NK-92 (cell line): Measurements from ENCODE around the gene SLIT3.

Experiments
- DNase-seq: peaks from one replicate; lab custom pipeline; 2025; ENCODE audit not compliant: unreplicated experiment; lab: John Stamatoyannopoulos, UW

The SLIT3 gene

GRCh38 chr5:169085636-169086035 lies 215.3 kb downstream of the SLIT3 start:
- DNase-seq: no peak

GRCh38 chr5:169085212-169085611 lies 215.7 kb downstream of the SLIT3 start:
- DNase-seq: no peak

- DNase-seq: no peak
Observed at GRCh38 chr5:169084775-169085174, 216.2 kb downstream of the SLIT3 start.

GRCh38 chr5:169083394-169084018 lies 217.4 kb downstream of the SLIT3 start:
- DNase-seq: no peak

GRCh38 chr5:169081000-169081724 lies 219.8 kb downstream of the SLIT3 start:
- DNase-seq: no peak

DNA sequence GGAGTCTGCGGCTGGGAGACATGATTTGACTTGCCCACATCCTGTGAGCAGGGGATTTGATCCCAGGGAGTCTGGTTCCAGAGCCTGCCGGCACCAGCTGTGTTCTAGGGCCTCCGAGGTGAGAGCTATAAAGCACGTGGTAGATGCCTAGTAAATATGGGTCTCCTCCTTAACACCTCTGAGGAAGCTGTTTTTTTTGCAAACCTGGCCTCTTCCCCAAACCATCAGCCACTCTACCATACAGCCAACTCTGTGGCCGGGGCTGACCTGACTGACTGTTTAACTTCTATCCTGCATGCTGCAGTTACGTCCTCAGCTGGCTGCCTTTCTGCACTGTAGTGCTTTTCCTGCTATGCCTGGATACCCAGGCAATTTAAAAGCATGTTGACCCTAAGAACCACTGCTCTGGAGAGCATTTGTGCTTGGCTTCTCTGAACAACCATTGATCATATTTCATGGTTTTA lies 220.5 kb downstream of the SLIT3 start:
- no peak for DNase-seq

DNA sequence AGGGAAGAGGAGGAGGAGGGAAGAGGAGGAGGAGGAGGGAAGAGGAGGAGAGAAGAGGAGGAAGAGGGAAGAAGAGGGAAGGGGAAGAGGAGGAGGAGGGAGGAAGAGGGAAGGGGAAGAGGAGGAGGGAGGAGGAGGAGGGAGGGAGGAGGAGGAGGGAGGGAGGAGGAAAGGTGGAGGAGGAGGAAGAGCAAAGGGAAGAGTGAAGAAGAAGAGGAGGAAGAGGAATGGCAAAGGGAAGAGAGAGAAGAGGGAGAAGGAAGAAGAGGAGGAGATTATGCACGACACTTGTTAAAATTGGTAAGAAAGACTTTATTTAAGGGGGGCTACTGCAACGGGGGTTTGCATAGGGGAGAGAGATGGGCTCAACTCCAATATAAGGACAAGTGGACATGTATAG lies 221.2 kb downstream of the SLIT3 start:
- DNase-seq: no peak

DNA sequence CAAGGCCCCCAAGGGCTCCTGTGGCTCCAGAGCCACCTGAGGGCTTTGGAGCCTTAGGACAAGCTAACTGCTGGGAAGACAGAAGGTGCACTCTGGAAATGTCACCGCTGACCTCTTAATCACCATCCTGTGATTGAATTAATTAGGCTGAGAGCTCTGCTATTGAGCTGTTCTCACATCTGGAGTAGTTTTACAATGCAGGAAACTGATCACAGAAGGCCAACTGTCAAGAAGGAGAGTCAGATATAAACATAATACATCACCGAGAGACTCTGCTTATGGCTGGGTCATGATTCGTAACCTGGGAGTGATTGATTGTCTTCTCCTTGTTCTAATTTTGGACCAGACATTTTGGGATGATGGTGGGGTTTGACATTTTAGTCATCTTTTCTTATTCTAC lies 226.1 kb downstream of the SLIT3 start:
- no peak for DNase-seq

DNA sequence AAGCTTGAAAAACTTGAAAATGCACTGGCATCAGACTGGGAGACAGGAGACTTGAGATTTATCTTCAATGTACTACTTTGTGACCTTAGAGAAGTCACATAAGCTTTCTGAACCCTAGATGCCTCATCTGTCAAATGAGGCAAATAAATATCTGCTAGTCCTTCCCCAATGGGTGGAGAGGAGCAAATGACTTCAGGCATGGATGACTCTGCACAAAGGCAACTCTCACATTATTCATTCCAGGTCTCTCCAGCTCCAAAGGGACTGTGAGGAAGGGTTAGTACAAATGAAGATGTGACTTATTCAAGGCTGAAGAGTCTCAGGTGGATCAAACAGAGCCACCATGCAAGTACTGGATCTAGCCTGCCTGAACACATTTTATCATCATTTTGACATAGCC lies 228.7 kb downstream of the SLIT3 start:
- DNase-seq: no peak

- DNase-seq: no peak
Observed at GRCh38 chr5:169070413-169070812, 230.5 kb downstream of the SLIT3 start.

GRCh38 chr5:169067751-169068173 lies 233.2 kb downstream of the SLIT3 start:
- no peak for DNase-seq

DNA sequence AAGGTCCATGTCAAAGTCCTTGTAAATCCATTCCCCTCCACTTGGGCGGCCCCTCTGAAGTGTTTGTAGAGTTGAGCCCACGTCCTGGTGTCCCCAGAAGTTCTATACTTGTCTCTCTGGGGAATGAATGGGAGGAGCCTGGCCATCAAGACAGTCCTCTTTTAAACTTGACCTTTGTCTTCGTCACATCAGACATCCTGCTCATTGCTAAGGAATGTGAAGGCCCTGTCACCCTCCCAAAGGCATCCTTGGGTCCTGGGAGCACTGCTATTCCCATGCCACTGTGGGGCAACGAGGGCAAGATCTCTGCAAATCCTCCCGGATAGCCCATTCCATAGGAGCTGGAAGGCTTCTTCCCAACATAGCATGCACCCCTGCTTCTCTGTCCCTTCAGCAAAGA lies 235.5 kb downstream of the SLIT3 start:
- DNase-seq: no peak

- no peak for DNase-seq
Observed at GRCh38 chr5:169064093-169064492, 236.8 kb downstream of the SLIT3 start.

DNA sequence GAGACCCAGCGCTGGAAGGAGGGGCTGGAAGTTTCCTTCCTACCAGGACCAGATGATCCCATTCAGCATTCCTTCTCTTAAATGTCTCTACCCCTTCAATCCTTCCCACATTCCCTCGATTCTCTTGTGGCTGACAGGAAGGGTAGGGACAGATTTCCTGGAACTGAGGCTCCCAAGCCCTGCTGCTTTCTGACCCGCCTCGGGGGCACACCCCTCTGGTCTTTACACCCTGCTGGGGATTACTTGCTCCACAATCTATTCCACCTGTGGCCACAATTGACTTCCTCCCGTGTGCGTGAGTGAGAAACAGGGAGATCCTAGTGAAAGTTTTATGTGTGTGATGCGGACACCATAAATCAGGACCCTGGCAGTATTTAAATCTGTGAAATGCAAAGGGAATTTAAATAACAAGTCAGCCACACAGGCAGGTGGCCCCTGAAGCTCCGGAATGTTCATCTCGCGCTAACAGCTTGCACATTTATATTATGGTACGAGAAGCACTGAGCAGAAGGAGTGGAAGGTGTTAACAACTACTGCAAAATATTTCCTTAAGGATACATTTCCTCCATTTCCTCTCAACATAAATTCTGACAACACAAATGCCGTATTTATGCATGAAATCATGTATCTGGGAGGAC lies 237.5 kb downstream of the SLIT3 start:
- no peak for DNase-seq

DNA sequence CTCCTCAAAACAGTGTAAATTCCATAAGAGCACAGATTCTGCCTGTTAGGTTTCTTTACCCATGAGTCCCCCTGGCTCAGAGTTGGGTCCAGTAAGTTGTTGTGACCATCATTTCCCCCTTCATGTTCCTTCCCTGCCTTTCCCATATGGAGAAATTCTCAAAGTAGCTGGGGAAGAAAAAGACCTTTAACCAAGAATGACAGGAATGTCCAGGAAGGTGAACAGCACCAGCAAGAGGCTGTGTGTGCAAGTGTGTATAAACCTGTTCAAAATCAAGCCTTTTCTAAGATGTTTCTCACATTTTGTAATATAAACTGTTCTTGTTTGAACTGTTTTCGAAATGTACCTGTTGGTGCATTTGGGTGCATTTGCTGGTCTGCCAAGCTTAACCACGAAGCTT lies 238.2 kb downstream of the SLIT3 start:
- no peak for DNase-seq

GRCh38 chr5:169054506-169054905 lies 246.4 kb downstream of the SLIT3 start:
- DNase-seq: no peak

DNA sequence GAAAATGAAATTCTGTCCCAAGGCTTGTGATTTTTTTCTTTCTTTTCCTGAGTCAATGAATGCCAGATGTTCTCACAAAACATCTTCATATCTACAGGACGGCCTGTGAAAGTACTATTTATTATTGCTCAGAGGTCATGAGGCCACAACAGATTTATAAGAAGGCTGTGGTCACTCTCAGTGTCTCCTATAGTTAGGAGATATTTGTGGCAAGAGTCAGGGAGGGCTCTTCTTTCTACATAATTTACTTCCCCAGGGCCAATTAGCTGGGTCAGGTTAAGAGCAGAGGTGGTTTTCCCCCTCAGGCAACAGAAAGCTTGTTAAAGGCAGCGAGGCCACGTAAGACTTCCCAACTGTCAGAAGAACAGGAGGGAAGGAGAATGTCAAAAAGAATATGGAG lies 248.7 kb downstream of the SLIT3 start:
- DNase-seq: no peak

DNA sequence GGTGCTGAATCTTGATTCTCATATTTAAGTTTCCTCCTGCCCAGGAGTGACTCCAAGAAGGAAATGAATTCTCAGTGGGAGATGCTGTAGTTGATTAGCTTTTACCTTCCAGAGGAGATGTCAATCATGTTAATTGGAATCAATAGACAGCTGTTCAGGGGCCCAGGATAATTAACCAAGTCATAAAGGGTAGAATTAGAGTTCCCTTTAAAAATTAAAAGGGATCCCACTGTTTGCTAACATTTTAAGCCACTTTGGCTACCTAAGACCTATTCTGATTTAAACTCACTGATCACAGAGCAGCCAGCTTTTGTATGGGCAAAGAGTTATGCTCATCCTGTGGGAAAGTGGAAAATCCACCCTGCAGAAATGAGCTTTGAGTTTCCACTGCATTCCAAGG lies 249.6 kb downstream of the SLIT3 start:
- DNase-seq: no peak

DNA sequence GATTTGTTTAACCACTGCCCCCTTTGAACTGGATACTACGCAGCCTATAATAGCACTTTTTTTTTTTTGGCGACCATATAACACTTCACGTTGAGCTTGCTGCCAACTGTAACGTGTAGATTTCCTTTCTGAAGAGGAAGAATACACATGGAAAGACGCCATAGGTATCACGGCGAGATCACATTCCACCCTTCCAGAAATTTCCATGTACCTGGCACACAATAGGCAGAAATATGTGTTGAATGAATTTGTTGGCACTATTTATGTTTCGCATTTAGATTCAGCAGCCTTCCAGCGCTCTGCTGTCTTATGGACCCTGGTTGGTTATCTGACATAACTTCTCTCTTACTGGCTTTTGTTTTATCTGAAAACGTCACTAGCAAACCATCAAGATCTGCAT lies 250.3 kb downstream of the SLIT3 start:
- DNase-seq: no peak

DNA sequence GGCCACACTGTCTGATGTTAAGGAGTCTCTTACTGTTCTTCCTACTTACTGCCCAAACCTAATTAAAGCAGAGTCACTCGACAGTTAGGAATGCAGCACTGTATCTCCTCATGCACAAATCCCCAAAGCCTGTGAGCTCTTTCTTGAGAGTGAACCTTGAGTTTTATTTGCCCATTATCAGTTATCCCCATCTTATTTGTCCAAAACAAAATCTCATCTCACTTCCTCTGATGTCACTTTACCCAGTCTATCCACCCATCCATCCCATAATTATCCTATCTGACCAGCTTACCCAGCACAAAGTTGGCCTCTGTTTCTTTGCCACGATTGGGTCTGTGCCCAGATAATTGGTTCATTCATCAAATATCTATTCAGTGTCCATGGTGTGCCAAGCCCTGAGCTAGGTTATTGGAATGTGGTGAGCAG lies 250.8 kb downstream of the SLIT3 start:
- DNase-seq: no peak

DNA sequence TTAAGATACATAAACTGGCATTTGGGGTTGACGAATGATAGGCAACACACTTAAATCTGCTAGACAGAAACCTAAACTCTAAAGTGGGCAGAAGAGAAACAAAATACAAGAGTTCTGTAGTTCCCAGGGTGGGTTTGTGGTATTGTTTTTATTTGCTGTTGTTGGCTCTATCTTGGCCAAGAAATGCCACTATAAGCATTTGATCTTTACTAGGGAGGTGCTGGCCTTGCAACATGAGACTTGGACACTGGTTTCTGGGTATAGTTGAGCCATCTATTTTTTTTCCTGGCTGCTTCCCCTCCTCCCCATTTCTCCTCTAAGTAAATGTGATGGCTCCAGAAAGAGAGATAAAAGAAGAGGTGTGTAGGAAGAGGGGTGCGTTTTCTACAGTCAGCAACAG lies 251.2 kb downstream of the SLIT3 start:
- no peak for DNase-seq
